PC-9 (cell line): ENCODE measurements around the gene CDHR2.

Experiments used
- EZH2 ChIP-seq: fragments of 200-600 bp; sonication (generic); IDR thresholded peaks from 2 replicates; pipeline ENCODE4 v1.8.0; 2017; ENCODE audit warnings: antibody characterized with exemption, low read depth
- TF ChIP-seq, protein P1 (sequence below): fragments of 200-600 bp; sonication (generic); conservative IDR thresholded peaks from 2 replicates; pipeline ENCODE4 v1.6.1; 2017; ENCODE audit warnings: mixed run types, antibody characterized with exemption, mild to moderate bottlenecking, moderate library complexity

DNA sequence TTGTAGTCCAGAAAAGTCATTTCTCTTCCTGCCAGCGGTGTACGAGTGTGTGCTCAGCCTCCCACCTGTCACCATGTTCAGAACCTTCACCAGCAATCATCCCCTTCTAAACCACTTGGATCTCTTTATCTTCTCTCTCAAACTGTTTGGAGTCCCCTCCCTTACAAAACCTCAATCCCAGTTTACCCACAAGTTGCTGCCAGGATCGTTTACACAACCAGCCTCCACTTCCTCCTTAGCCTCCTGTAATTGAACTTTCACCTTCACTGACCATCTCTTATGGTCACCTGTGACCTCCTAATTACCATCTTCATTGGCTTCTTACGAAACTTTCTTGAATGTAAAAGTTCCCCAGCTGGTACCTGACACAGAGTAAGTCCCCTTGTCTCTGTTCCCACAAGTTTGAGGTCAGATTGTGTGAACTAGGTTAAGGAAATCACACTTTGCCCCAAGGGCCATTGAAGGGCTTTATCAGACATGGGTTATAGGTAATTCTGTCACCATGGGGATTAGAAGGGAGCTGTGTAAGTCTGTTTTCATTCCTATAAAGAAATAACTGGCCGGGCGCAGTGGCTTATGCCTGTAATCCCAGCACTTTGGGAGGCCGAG lies 32.0 kb upstream of the CDHR2 start:
- TF ChIP-seq, protein P1, sequence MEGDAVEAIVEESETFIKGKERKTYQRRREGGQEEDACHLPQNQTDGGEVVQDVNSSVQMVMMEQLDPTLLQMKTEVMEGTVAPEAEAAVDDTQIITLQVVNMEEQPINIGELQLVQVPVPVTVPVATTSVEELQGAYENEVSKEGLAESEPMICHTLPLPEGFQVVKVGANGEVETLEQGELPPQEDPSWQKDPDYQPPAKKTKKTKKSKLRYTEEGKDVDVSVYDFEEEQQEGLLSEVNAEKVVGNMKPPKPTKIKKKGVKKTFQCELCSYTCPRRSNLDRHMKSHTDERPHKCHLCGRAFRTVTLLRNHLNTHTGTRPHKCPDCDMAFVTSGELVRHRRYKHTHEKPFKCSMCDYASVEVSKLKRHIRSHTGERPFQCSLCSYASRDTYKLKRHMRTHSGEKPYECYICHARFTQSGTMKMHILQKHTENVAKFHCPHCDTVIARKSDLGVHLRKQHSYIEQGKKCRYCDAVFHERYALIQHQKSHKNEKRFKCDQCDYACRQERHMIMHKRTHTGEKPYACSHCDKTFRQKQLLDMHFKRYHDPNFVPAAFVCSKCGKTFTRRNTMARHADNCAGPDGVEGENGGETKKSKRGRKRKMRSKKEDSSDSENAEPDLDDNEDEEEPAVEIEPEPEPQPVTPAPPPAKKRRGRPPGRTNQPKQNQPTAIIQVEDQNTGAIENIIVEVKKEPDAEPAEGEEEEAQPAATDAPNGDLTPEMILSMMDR = no peak
- no peak for TF ChIP-seq EZH2
